Measurements from ENCODE around the gene SSBP3. TPM values are rescaled to one million over a fixed set of nuclear protein-coding genes. Genes with fewer than 3 reads are reported as not detected.

The SSBP3 gene
- total and polyA plus RNA-seq, 2 experiments from 2014 or later = 6.2 to 19.9 TPM

DNA sequence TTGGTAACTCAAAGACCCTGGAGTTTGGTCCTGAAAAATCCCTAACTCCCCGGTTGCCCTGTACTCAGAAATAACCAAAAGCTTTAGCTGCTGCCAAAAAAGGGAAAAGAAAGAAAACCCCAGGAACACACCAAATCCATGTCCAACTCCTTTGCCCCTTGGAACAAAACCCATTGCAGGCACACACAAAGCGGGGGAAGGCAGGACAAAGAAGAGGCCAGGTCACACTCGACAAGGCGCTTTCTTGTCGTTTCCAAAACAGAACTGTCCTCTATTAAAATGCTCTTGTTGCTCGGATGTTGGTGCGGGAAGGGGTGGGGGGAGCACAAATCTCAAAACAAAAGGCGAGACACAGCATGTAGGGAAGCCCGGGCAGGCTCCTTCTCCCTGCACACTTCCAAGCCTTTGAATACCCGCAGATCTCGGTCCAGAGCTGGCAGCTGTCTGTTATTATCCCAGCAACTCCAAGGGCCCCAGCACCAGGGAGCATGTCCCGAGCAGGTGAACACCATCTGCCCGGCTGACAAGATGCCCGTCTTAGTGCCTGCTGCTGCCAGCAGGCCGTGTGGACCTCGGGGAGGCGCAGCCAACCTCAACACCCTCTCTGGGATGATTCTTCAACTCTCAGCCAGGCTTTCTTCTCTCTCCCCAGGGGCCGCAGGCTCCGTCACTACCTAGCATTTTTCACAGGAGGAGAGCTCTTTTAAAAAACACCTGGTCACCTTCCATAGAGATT is 96.4 kb downstream of the SSBP3 start:
- H3K4me2 ChIP-seq (ENCODE audit: unreplicated experiment) = no peak overlapping the region
- no peak overlapping the region for H3K27ac ChIP-seq
- H3K9me3 ChIP-seq (ENCODE audit: low read depth) = no peaks in the 10 kb centered on the region
- H3K79me2 ChIP-seq (ENCODE audit: insufficient read depth) = peaks cover 83% of the 10 kb centered on the region
- DNase-seq = no peak
- no peak overlapping the region for H3K9ac ChIP-seq
- no peaks in the 10 kb centered on the region for H4K20me1 ChIP-seq (ENCODE audit: insufficient read depth)
- no peaks in the 10 kb centered on the region for H3K36me3 ChIP-seq (ENCODE audit: low read depth)
- no peak overlapping the region for H3K4me3 ChIP-seq
- H2AFZ ChIP-seq = no peak overlapping the region
- H3K9me2 ChIP-seq (ENCODE audit: insufficient read depth) = no peaks in the 10 kb centered on the region
- no peaks in the 10 kb centered on the region for H3K27me3 ChIP-seq (replicated peaks; ENCODE audit: insufficient read depth)
- peaks cover 22% of the 10 kb centered on the region for H3K4me1 ChIP-seq (ENCODE audit: insufficient read depth)
- H3F3A ChIP-seq (ENCODE audit: insufficient read depth) = no peaks in the 10 kb centered on the region
- 58 to 60% methylated on average over 19 of the region's 19 CpGs for WGBS, 2 experiments (ENCODE audit: low coverage in 1 of 2, low lambda C conversion rate in 2 of 2, missing lambda C conversion rate in 2 of 2)
- TF ChIP-seq EZH2 (IDR thresholded peaks at IDR 0.05; ENCODE audit: insufficient read depth, poor library complexity, severe bottlenecking) (no peak), EZH2phosphoT487 (IDR thresholded peaks at IDR 0.05; ENCODE audit: insufficient read depth, low read depth) (no peak)
- in situ Hi-C loops (cut with MboI) = no loop called here

DNA sequence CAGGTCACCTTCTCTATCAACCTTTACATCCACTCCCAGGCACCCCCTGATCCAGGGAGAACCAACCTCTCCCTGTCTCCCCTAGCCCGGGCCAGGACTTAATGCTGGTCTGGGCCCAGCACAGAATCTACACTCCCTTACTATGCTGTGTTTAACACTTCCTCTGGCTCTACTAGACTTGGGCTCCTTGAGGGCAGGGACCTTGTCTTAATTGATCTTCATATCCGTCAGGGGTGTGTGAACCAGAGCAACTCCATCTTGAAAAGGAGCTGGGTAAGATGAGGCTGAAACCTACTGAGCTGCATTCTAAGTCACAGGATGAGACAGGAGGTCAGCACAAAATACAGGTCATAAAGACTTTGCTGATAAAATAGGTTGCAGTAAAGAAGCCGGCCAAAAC is 98.9 kb downstream of the SSBP3 start:
- Histone ChIP-seq H3K4me2 (ENCODE audit: unreplicated experiment) (no peak overlapping the region), H3K27me3 (replicated peaks; ENCODE audit: insufficient read depth) (no peaks in the 10 kb centered on the region), H3K9me2 (ENCODE audit: insufficient read depth) (no peaks in the 10 kb centered on the region), H3K36me3 (ENCODE audit: low read depth) (no peaks in the 10 kb centered on the region), H3K27ac (no peak overlapping the region), H3K9me3 (ENCODE audit: low read depth) (no peaks in the 10 kb centered on the region), H3K9ac (no peak overlapping the region), H3K4me1 (ENCODE audit: insufficient read depth) (peaks cover 12% of the 10 kb centered on the region), H4K20me1 (ENCODE audit: insufficient read depth) (no peaks in the 10 kb centered on the region), H2AFZ (no peak overlapping the region), H3K4me3 (no peak overlapping the region), H3K79me2 (ENCODE audit: insufficient read depth) (peaks cover 85% of the 10 kb centered on the region), H3F3A (ENCODE audit: insufficient read depth) (no peaks in the 10 kb centered on the region)
- no peak for DNase-seq
- TF ChIP-seq EZH2phosphoT487 (IDR thresholded peaks at IDR 0.05; ENCODE audit: insufficient read depth, low read depth) = no peak
- TF ChIP-seq EZH2 (IDR thresholded peaks at IDR 0.05; ENCODE audit: insufficient read depth, poor library complexity, severe bottlenecking) = no peak
- in situ Hi-C loops (cut with MboI) = no loop called here
- WGBS, 2 experiments (ENCODE audit: low coverage in 1 of 2, low lambda C conversion rate in 2 of 2, missing lambda C conversion rate in 2 of 2) = 98 to 99% methylated on average over 3 of the region's 3 CpGs

GRCh38 chr1:54305906-54306514 is 100.2 kb downstream of the SSBP3 start:
- H3K36me3 ChIP-seq (ENCODE audit: low read depth) = no peaks in the 10 kb centered on the region
- no peak for TF ChIP-seq EZH2 (IDR thresholded peaks at IDR 0.05; ENCODE audit: insufficient read depth, poor library complexity, severe bottlenecking)
- no peak for TF ChIP-seq EZH2phosphoT487 (IDR thresholded peaks at IDR 0.05; ENCODE audit: insufficient read depth, low read depth)
- H3F3A ChIP-seq (ENCODE audit: insufficient read depth) = no peaks in the 10 kb centered on the region
- H4K20me1 ChIP-seq (ENCODE audit: insufficient read depth) = no peaks in the 10 kb centered on the region
- in situ Hi-C loops (cut with MboI) = no loop called here
- no peaks in the 10 kb centered on the region for H3K4me1 ChIP-seq (ENCODE audit: insufficient read depth)
- no peak overlapping the region for H3K4me2 ChIP-seq (ENCODE audit: unreplicated experiment)
- H3K27me3 ChIP-seq (replicated peaks; ENCODE audit: insufficient read depth) = no peaks in the 10 kb centered on the region
- H3K9ac ChIP-seq = no peak overlapping the region
- H3K9me2 ChIP-seq (ENCODE audit: insufficient read depth) = no peaks in the 10 kb centered on the region
- no peak overlapping the region for H3K27ac ChIP-seq
- H3K9me3 ChIP-seq (ENCODE audit: low read depth) = no peaks in the 10 kb centered on the region
- H2AFZ ChIP-seq = no peak overlapping the region
- peaks cover 92% of the 10 kb centered on the region for H3K79me2 ChIP-seq (ENCODE audit: insufficient read depth)
- 85 to 89% methylated on average over 7 of the region's 7 CpGs for WGBS, 2 experiments (ENCODE audit: low coverage in 1 of 2, low lambda C conversion rate in 2 of 2, missing lambda C conversion rate in 2 of 2)
- H3K4me3 ChIP-seq = no peak overlapping the region
- DNase-seq = no peak

DNA sequence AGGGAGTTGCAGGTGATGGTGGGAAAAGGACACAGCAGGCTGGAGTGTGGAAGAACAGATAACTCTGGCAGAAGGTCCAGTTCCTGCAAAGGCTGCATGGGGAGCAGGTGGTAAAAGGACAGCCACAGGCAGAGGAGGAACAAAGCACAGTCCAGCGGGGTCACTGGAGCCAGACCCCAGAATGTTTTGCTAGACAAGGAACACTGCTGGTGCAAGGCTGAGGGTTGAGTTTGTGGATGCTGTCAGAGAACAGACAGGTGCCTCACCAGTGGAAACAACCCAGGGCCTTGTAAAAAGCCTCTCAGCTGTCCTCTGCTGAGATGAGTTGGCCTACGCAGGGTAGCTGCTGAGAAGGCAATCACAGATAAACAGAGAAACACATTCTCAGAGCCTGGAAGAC is 101.7 kb downstream of the SSBP3 start:
- WGBS, 2 experiments (ENCODE audit: low coverage in 1 of 2, low lambda C conversion rate in 2 of 2, missing lambda C conversion rate in 2 of 2) = 75 to 81% methylated on average over 2 of the region's 2 CpGs
- H3K4me1 ChIP-seq (ENCODE audit: insufficient read depth) = no peaks in the 10 kb centered on the region

More for the DNA sequence above, 101.7 kb downstream of the SSBP3 start:
- Histone ChIP-seq H3K27me3 (replicated peaks; ENCODE audit: insufficient read depth) (no peaks in the 10 kb centered on the region), H3F3A (ENCODE audit: insufficient read depth) (no peaks in the 10 kb centered on the region), H3K79me2 (ENCODE audit: insufficient read depth) (peaks cover 98% of the 10 kb centered on the region), H3K4me2 (ENCODE audit: unreplicated experiment) (no peak overlapping the region), H3K4me3 (no peak overlapping the region), H3K9me3 (ENCODE audit: low read depth) (no peaks in the 10 kb centered on the region), H3K9ac (no peak overlapping the region), H3K27ac (no peak overlapping the region), H4K20me1 (ENCODE audit: insufficient read depth) (no peaks in the 10 kb centered on the region), H3K9me2 (ENCODE audit: insufficient read depth) (no peaks in the 10 kb centered on the region), H3K36me3 (ENCODE audit: low read depth) (no peaks in the 10 kb centered on the region), H2AFZ (no peak overlapping the region)
- in situ Hi-C loops (cut with MboI) = no loop called here
- TF ChIP-seq EZH2phosphoT487 (IDR thresholded peaks at IDR 0.05; ENCODE audit: insufficient read depth, low read depth) (no peak), EZH2 (IDR thresholded peaks at IDR 0.05; ENCODE audit: insufficient read depth, poor library complexity, severe bottlenecking) (no peak)
- DNase-seq = no peak
